MM.1S (cell line): ENCODE results near the gene ZNF35.

Experiments used
- CTCF ChIP-seq: fragments of 300-600 bp; sonication (generic); IDR thresholded peaks from 2 replicates; pipeline ENCODE4 v1.5.1; 2016; ENCODE audit warnings: antibody characterized with exemption, low read length, mixed read lengths
- EZH2 ChIP-seq: fragments of 300-600 bp; sonication (generic); optimal IDR thresholded peaks from 2 replicates; pipeline ENCODE3; 2017; ENCODE audit warnings: low read depth, mild to moderate bottlenecking, antibody characterized with exemption, low read length, mixed read lengths

- no peak for TF ChIP-seq CTCF
- no peak for TF ChIP-seq EZH2
These were observed 21.2 kb downstream of the ZNF35 start for GRCh38 chr3:44669760-44670159.
